ENCODE results near the gene ZNF398.

Gene ZNF398

DNA sequence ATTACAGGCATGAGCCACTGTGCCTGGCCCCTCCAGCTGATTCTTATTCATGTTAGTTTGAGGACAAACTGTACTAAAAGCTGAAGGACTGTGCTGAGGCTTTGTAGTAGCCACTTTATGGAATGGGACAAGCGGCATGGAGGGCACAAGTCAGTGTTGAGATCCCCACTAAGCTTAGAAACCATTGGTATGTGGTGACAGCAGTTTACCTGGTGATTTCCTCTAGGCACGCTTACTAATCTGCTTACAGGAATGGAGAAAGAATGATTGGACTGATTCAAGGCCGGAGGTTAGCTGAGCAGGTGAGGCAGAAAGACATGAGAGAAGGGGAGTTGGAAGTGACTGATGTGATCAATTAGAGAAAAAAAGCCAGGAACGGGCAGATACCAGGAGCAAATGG is 3.7 kb downstream of the ZNF398 start:
- no peak for DNase-seq (ENCODE audit: low spot score)

DNA sequence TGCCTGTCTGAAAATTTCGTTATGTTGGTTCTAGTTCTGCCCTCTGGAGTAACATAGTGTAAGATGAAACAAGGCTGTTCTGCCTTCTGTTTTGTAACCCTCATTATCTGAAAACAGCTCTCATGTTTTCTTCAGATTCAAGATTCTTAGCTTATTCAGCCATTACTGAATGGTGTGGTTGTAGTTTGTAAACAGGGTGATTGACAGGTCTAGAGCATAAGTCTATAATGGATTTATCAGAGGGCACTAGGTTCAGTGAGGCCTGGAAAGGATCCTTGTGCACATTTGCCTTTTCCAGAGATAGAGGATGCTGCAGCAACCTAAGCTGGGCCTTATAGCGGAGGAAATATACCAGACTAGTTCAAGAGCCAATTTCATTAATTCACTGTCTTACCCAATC is 6.1 kb downstream of the ZNF398 start:
- no peak for DNase-seq (ENCODE audit: low spot score)

DNA sequence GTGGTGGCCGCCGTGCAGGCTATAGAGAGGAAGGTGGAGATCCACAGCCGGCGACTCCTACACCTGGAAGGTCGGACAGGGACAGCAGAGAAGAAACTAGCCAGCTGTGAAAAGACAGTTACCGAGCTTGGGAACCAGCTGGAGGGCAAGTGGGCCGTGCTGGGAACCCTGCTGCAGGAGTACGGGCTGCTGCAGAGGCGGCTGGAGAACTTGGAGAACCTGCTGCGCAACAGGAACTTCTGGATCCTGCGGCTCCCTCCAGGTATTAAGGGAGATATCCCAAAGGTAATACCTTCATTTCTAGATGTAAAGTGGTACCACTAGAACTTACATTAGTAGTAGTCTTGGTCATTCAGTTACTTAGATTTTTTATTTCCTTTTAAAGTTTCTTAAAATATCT is 6.8 kb downstream of the ZNF398 start:
- no peak for DNase-seq (ENCODE audit: low spot score)

DNA sequence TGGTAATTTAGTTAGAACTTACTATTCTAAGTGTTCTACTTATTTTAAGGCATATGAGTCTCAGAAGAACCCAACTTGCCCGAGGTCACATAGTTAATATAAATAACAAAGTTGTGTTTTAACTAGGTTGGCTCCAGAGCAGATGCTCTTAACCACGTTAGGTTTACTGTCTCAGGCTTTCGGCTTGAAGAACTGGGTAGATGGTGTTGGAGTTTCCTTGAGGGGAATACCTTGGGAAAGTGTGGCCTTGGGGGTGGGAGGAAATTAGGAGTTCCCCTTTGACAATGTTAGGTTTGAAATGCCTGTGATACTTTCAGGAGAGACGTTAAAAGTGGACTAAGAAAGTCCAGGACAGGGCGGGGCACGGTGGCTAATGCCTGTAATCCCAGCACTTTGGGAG is 9.6 kb downstream of the ZNF398 start:
- DNase-seq (ENCODE audit: low spot score): no peak

DNA sequence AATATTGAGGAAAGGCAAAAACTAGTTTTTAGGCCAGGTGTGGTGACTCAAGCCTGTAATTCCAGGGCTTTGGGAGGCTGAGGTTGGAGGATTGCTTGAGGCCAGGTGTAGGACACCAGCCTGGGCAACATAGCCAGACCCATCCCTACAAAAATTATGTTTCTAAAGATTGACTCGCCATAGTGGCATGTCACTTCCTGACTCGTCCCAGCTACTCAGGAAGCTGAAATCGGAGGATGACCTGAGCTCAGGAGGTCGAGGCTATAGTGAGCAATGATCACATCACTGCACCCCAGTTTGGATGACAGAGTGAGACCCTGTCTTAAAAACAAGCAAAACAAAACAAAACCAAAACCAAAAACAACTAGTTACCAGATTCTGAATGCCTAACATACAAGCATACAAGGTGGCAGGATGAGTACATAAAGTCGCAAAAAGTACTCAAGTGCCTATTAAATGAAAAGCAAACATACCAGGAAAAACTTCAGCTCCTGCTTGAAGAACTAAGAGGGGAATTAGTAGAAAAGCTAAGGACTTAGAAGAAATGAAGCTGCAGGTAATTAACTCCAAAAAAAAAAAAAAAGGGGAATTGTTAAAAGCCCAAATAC is 14.1 kb downstream of the ZNF398 start:
- DNase-seq (ENCODE audit: low spot score): no peak

GRCh38 chr7:149166142-149166541 is 18.9 kb downstream of the ZNF398 start:
- no peak for DNase-seq (ENCODE audit: low spot score)

DNA sequence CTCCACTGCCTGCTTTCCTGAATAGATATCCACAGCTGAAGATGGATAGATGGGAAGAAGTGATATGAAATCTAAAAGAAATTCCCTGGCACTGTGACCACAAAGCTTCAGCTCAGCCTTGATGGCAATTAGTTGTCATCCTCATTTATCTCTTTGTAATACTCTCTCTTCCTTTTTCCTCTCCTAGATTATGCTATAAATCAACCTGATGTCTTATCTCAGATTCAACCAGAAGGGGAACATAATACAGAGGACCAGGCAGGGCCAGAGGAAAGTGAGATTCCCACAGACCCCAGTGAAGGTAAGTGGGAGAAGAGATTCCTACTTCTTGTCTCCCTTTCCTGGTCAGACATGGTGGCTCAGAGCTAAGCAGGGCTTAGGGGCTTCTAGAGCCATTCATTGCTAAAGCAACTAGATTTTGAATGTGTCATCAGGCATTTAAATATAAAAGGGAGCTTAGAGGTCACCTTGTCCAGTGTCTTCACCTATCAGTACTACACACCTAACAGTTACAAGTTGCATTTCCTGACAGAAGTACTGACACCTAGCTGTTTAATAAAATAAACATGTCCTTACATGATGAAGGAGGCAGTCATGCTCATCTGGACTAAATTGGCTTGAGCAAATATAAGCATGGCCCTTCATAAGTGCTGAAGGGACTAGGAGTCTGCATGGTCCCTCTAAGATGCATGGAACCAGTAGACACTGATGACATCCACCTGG is 19.5 kb downstream of the ZNF398 start:
- no peak for DNase-seq (ENCODE audit: low spot score)

DNA sequence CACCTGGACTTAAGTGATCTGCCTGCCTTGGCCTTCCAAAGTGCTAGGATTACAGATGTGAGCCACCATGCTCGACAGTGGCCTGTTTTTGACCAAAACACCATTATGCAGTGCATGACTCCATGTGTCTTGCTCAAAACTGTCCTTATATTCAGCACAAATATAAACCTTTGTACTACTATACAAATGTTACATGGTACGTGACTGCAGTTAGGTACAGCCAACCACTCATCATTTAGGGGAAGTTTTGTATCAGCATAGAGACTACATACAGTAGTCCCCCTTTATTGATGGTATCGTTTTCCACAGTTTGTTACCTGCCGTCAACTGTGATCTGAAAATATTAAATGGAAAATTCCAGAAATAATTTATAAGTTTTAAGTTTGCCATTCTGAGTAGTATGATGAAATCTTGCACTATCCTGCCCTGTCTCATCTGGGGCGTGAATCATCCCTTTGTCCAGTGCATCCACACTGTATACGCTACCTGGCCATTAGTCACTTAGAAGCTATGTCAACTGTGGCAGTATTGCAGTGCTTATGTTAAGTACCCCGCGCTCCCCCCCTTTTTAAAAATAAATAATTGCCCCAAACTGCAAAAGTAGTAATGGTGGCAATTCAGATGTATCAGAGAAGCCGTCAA is 24.8 kb downstream of the ZNF398 start:
- no peak for DNase-seq (ENCODE audit: low spot score)

GRCh38 chr7:149172534-149172920 is 25.3 kb downstream of the ZNF398 start:
- DNase-seq (ENCODE audit: low spot score): no peak

GRCh38 chr7:149175150-149175549 is 27.9 kb downstream of the ZNF398 start:
- DNase-seq (ENCODE audit: low spot score): no peak

DNA sequence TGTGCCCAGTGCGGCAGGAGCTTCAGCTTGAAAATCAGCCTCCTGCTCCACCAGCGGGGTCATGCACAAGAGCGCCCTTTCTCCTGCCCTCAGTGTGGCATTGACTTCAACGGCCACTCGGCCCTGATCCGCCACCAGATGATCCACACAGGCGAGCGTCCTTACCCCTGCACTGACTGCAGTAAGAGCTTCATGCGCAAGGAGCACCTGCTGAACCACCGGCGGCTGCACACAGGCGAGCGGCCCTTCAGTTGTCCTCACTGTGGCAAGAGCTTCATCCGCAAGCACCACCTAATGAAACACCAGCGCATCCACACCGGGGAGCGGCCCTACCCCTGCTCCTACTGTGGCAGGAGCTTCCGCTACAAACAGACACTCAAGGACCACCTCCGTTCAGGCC is 32.0 kb downstream of the ZNF398 start:
- DNase-seq (ENCODE audit: low spot score): no peak

DNA sequence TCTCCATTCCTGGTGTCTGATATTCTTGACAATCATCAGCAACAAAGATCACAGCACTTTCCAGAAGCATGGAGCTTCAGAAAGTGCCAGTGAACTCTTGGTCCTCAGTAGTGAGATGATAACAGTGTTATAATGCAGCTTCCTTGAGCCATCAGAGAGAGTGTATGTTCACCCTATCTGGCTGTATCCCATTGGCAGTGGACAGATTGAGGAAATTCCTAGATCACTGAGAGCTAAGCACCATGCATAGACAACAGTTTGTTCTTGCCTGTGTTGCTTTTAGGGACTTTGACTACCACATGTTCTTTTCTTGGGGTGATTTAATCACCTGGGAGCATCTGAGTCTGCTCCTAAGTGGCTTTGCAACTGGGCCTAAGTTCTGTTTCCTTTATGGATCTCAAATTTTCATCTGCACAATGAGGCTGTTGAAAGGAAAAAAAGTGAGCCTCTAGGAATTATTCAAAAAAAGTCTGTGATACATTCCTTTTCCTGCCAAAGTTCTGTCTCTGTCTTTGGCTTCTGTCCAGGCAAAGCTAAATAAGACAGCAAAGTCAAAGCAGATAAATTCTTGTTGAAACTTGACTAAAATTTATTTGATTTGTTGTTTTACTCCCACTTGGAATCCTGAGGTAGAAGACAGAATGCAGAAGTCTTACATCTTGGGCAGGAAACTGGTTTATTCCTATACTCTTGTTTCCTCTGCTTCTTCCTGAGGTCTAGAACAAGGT is 33.6 kb downstream of the ZNF398 start:
- no peak for DNase-seq (ENCODE audit: low spot score)

DNA sequence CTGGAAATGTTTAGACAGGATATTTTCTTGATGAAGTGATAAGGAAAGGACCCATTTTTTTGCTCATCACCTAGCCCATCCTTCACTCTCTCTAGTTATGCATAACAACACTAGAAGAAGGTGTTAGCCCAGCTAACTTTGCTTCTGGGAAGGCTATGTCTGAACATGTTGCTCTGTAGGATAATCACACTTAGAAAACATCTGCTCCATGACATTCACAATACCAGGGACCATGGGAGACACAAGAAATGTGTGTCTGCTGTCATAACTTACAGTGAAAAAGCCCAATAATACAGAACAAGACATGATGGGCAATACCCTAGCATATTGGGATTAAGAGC is 34.2 kb downstream of the ZNF398 start:
- DNase-seq (ENCODE audit: low spot score): no peak

DNA sequence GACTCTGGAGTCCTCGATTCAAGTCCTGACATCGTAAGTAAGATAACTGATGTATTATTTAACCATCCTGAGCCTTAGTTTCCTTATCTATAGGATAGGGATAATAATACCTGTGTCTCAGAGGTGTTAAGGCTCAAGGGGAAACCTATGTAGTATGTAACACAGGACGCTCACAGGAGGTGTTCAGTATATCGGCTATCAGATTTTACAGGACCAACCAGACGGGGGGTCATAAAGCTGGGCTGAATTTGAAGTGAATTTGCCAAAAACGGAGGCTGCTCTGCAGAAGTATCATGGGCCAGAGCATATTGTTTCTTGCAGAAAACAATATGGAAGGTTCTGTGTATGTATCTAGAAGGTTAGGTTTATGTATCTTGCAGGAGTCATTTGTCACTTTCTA is 37.0 kb downstream of the ZNF398 start:
- DNase-seq (ENCODE audit: low spot score): no peak

DNA sequence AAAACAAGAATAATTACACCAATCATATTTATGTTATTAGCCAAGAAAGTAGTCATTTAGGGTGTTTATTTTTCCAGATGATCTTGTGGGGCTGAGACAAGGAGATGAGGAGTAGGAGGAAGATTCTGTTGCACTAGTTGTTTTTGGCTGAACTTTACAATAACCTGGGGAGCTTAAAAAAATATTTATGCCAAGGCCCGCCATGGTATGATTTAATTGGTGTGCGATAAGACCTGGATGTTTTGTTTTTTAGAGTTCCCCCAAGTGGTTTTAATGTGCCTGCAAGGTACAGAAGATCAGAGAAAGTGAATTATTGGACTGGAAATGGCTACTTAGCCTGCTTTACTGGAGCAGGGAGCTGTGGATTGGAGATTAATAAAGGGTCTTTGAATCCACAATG is 41.0 kb downstream of the ZNF398 start:
- no peak for DNase-seq (ENCODE audit: low spot score)

DNA sequence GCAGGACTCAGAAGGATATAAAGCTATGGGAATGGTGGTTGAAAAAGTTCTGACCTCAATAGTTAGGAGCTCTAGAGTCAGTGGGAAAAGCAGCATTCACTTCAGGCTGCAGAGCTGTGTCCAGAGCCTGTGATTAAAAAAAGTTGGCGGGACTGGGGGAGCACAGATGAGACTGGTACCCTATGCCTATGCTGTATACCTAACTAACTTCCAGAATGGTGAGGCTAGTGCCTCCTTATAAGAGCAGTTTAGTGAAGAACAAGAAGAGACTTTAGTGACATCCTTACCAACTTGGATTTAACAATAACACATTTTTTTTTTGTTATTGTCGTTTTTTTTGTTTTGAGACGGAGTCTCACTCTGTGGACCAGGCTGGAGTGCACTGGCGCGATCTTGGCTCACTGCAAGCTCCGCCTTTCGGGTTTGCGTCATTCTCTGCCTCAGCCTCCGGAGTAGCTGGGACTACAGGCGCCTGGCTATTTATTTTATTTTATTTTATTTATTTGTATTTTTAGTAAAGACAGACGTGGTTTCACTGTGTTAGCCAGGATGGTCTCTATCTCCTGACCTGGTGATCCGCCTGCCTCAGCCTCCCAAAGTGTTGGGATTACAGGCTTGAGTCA is 41.5 kb downstream of the ZNF398 start:
- DNase-seq (ENCODE audit: low spot score): no peak

DNA sequence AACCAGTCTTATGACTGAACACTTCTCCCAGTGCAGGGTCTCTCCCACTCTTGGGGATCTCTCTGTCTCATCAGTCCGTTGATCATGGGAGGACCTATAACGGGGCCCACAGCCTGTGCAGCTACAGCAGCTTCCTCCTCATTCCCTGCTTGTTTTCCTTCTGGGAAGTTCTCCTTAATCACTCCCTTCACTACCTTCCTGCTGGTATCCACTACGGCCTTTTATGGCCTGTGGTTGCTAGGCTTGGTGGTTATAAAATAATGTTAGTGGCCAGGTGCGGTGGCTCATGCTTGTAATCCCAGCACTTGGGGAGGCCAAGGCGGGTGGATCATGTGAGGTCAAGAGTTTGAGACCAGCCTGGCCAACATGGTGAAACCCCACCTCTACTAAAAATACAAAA is 44.6 kb downstream of the ZNF398 start:
- DNase-seq (ENCODE audit: low spot score): no peak

GRCh38 chr7:149194799-149195179 is 47.5 kb downstream of the ZNF398 start:
- DNase-seq (ENCODE audit: low spot score): no peak

- peak; percentile 95 for DNase-seq (ENCODE audit: low spot score)
Measured at GRCh38 chr7:149195180-149196150, 48.2 kb downstream of the ZNF398 start, which contains the start of gene ZNF282. Gene ZNF282 (plus strand): TSS chr7:149195546. CDS start chr7:149195590, 44 bp downstream.

GRCh38 chr7:149196151-149196704 is 49.0 kb downstream of the ZNF398 start:
- no peak for DNase-seq (ENCODE audit: low spot score)

- no peak for DNase-seq (ENCODE audit: low spot score)
Measured at GRCh38 chr7:149196705-149197171, 49.5 kb downstream of the ZNF398 start.

Measured in ecto neural progenitor cell (in vitro differentiated cells).